Measurements from ENCODE around the gene CHD1.

CHD1 gene

GRCh38 chr5:98898743-98899142 is 30.1 kb downstream of the CHD1 start:
- no peak for DNase-seq

GRCh38 chr5:98891591-98891990 is 37.2 kb downstream of the CHD1 start:
- DNase-seq, result no peak

- DNase-seq, result no peak
Observed at GRCh38 chr5:98880598-98880997, 48.2 kb downstream of the CHD1 start.

- DNase-seq, result no peak
Observed at GRCh38 chr5:98880151-98880550, 48.7 kb downstream of the CHD1 start.

- no peak for DNase-seq
Observed at GRCh38 chr5:98877600-98877999, 51.2 kb downstream of the CHD1 start.

- no peak for DNase-seq
Observed at GRCh38 chr5:98872674-98873073, 56.1 kb downstream of the CHD1 start.

GRCh38 chr5:98865690-98866089 is 63.1 kb downstream of the CHD1 start:
- no peak for DNase-seq

- DNase-seq, result no peak
Observed at GRCh38 chr5:98847054-98847453, 81.8 kb downstream of the CHD1 start.

GRCh38 chr5:98846520-98846919 is 82.3 kb downstream of the CHD1 start:
- DNase-seq, result no peak

GRCh38 chr5:98845878-98846277 is 82.9 kb downstream of the CHD1 start:
- no peak for DNase-seq

- DNase-seq, result no peak
Observed at GRCh38 chr5:98844865-98845264, 83.9 kb downstream of the CHD1 start.

GRCh38 chr5:98843481-98843880 is 85.3 kb downstream of the CHD1 start:
- no peak for DNase-seq

- no peak for DNase-seq
Observed at GRCh38 chr5:98840946-98841345, 87.9 kb downstream of the CHD1 start.

- peak; percentile 48 for DNase-seq
Observed at GRCh38 chr5:98839469-98840383, 89.1 kb downstream of the CHD1 start.

- no peak for DNase-seq
Observed at GRCh38 chr5:98836175-98836574, 92.6 kb downstream of the CHD1 start.

GRCh38 chr5:98827588-98828284 is 101.1 kb downstream of the CHD1 start:
- DNase-seq, result no peak

GRCh38 chr5:98827161-98827560 is 101.6 kb downstream of the CHD1 start:
- no peak for DNase-seq

- no peak for DNase-seq
Observed at GRCh38 chr5:98825582-98826375, 103.0 kb downstream of the CHD1 start.

GRCh38 chr5:98816582-98817222 is 112.1 kb downstream of the CHD1 start:
- DNase-seq, result no peak

GRCh38 chr5:98813755-98814154 is 115.1 kb downstream of the CHD1 start:
- no peak for DNase-seq

- DNase-seq, result no peak
Observed at GRCh38 chr5:98810206-98810605, 118.6 kb downstream of the CHD1 start.

- DNase-seq, result no peak
Observed at GRCh38 chr5:98807806-98808205, 121.0 kb downstream of the CHD1 start.

- DNase-seq, result no peak
Observed at GRCh38 chr5:98805070-98805469, 123.7 kb downstream of the CHD1 start.

All from right forelimb (tissue), 1 donor.